Suppressor macrophage (primary cell): Measurements from ENCODE around the gene PLCXD1.
A peak's percentile ranks its signal among the peaks of the same experiment; 100 is the strongest.
"Not testable (repeated sequence)": the region's sequence is repeated elsewhere in the genome, so short reads cannot be mapped to it uniquely, and the experiment has no call there.

Experiments
- DNase-seq, 4 experiments: peaks; one replicate each; pipeline ENCODE4 v3.0.0-alpha.2; 2020 to 2022
- total RNA-seq, 17 experiments: gene quantifications; one replicate each; lab custom pipeline; 2026; ENCODE audit warnings: mixed read lengths in 6 of 17, inconsistent platforms in 3 of 17; lab: John Stamatoyannopoulos, UW

The PLCXD1 gene
- 3.0 to 62.5 (median 27.6) reads per million in 17 experiments for total RNA-seq

GRCh38 chrX:281166-281999 is at the start of gene PLCXD1:
TSS of gene PLCXD1 (plus strand) at chrX:281381. CDS start at chrX:284188, 2,807 bp downstream.
- no peak for DNase-seq

- DNase-seq = not testable (repeated sequence)
Observed at GRCh38 chrX:231637-232277, 49.4 kb upstream of the PLCXD1 start.

- not testable (repeated sequence) for DNase-seq
Observed at GRCh38 chrX:232278-232655, 48.9 kb upstream of the PLCXD1 start.

GRCh38 chrX:236201-236600 is 45.0 kb upstream of the PLCXD1 start:
- not testable (repeated sequence) for DNase-seq

GRCh38 chrX:250965-251364 is 30.2 kb upstream of the PLCXD1 start:
- DNase-seq = no peak

- not testable (repeated sequence) for DNase-seq
Observed at GRCh38 chrX:251396-252243, 29.6 kb upstream of the PLCXD1 start.

GRCh38 chrX:252244-252956 is 28.8 kb upstream of the PLCXD1 start:
- no peak for DNase-seq

- no peak for DNase-seq
Observed at GRCh38 chrX:252957-253291, 28.3 kb upstream of the PLCXD1 start.

- DNase-seq = no peak
Observed at GRCh38 chrX:253451-254297, 27.5 kb upstream of the PLCXD1 start.

GRCh38 chrX:254630-255215 is 26.5 kb upstream of the PLCXD1 start:
- peak in 1 of 4 experiments; percentile 0 for DNase-seq

- peak in 1 of 4 experiments; percentile 0 for DNase-seq
Observed at GRCh38 chrX:255923-256331, 25.3 kb upstream of the PLCXD1 start.

- DNase-seq = peak in 1 of 4 experiments; percentile 0
Observed at GRCh38 chrX:257054-257453, 24.1 kb upstream of the PLCXD1 start.

GRCh38 chrX:257681-258289 is 23.4 kb upstream of the PLCXD1 start:
- DNase-seq = peak in 1 of 4 experiments; percentile 0

GRCh38 chrX:258291-259040 is 22.7 kb upstream of the PLCXD1 start:
- peak in 1 of 4 experiments; percentile 0 for DNase-seq

- no peak for DNase-seq
Observed at GRCh38 chrX:259692-260355, 21.4 kb upstream of the PLCXD1 start.

- no peak for DNase-seq
Observed at GRCh38 chrX:261167-261918, 19.8 kb upstream of the PLCXD1 start.

- no peak for DNase-seq
Observed at GRCh38 chrX:261919-262352, 19.2 kb upstream of the PLCXD1 start.

GRCh38 chrX:262381-262909 is 18.7 kb upstream of the PLCXD1 start:
- DNase-seq = no peak
